MM.1S (cell line): ENCODE results near the gene MGAT4B.

Experiments
- EZH2 ChIP-seq: fragments of 300-600 bp; sonication (generic); optimal IDR thresholded peaks from 2 replicates; pipeline ENCODE3; 2017; ENCODE audit warnings: low read depth, mild to moderate bottlenecking, antibody characterized with exemption, low read length, mixed read lengths
- EZH2phosphoT487 ChIP-seq: fragments of 300-600 bp; sonication (generic); IDR thresholded peaks from 2 replicates; pipeline ENCODE4 v1.6.1; 2018; ENCODE audit warnings: antibody characterized with exemption, low read length
- TF ChIP-seq, protein P1 (sequence below): fragments of 300-600 bp; sonication (generic); IDR thresholded peaks from 2 replicates; pipeline ENCODE4 v1.5.1; 2016; ENCODE audit warnings: antibody characterized with exemption, low read length, mixed read lengths

DNA sequence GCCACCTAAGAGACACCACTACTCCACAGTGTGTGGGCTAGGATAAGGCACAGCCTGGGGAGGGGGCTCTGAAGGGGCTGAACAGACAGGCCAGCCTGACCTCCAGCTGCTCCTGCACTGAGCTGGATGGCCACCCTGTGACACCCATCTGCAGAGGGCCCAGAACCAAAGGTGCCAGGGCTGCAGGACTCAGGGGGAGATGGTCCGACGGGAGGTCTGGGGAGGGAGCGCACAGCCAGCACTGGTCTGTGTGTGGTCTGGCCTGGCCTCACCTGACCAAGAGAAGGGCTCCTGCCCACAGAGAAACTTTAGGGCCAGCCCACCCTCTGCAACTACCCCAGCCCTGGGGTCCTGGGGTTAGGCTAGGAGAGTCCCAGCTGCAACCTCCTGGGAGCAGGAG is 12.1 kb downstream of the MGAT4B start:
- TF ChIP-seq, protein P1, sequence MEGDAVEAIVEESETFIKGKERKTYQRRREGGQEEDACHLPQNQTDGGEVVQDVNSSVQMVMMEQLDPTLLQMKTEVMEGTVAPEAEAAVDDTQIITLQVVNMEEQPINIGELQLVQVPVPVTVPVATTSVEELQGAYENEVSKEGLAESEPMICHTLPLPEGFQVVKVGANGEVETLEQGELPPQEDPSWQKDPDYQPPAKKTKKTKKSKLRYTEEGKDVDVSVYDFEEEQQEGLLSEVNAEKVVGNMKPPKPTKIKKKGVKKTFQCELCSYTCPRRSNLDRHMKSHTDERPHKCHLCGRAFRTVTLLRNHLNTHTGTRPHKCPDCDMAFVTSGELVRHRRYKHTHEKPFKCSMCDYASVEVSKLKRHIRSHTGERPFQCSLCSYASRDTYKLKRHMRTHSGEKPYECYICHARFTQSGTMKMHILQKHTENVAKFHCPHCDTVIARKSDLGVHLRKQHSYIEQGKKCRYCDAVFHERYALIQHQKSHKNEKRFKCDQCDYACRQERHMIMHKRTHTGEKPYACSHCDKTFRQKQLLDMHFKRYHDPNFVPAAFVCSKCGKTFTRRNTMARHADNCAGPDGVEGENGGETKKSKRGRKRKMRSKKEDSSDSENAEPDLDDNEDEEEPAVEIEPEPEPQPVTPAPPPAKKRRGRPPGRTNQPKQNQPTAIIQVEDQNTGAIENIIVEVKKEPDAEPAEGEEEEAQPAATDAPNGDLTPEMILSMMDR, result no peak
- TF ChIP-seq EZH2 (no peak), EZH2phosphoT487 (no peak)
